GM23248 (cell line): ENCODE results near the gene RSPH1. TPM values are rescaled to one million over a fixed set of nuclear protein-coding genes. Genes with fewer than 3 reads are reported as not detected.

ENCODE experiments used
- DNase-seq: peaks from one replicate; pipeline ENCODE4 v3.0.0-alpha.2; 2015
- H2AFZ ChIP-seq: fragments of 200-600 bp; sonication (generic); 2 replicates; pipeline ENCODE4 v1.6.1; 2016; ENCODE audit warnings: antibody characterized with exemption
- H3F3A ChIP-seq: fragments of 200-600 bp; sonication (generic); 2 replicates; pipeline ENCODE4 v1.6.1; 2016; ENCODE audit warnings: mild to moderate bottlenecking, antibody characterized with exemption, mixed run types; ENCODE audit not compliant: insufficient read depth
- H3K27ac ChIP-seq: fragments of 200-600 bp; sonication (generic); 2 replicates; pipeline ENCODE4 v1.5.1; 2016; ENCODE audit warnings: mild to moderate bottlenecking
- H3K27me3 ChIP-seq: fragments of 200-600 bp; sonication (generic); replicated peaks from 2 replicates; pipeline ENCODE4 v1.6.1; 2016; ENCODE audit warnings: mild to moderate bottlenecking; ENCODE audit not compliant: insufficient read depth
- H3K36me3 ChIP-seq: fragments of 200-600 bp; sonication (generic); 2 replicates; pipeline ENCODE4 v1.6.1; 2016; ENCODE audit warnings: low read depth, mild to moderate bottlenecking
- H3K4me1 ChIP-seq: fragments of 200-600 bp; sonication (generic); 2 replicates; pipeline ENCODE4 v1.6.1; 2016; ENCODE audit warnings: mild to moderate bottlenecking; ENCODE audit not compliant: insufficient read depth
- H3K4me2 ChIP-seq: fragments of 200-600 bp; sonication (generic); one replicate; pipeline ENCODE4 v1.6.1; 2016; ENCODE audit warnings: mild to moderate bottlenecking; ENCODE audit not compliant: unreplicated experiment
- H3K4me3 ChIP-seq: fragments of 200-600 bp; sonication (generic); 2 replicates; pipeline ENCODE4 v1.5.1; 2016; ENCODE audit warnings: mild to moderate bottlenecking
- H3K79me2 ChIP-seq: fragments of 200-600 bp; sonication (generic); 2 replicates; pipeline ENCODE4 v1.6.1; 2016; ENCODE audit warnings: mild to moderate bottlenecking; ENCODE audit not compliant: insufficient read depth
- H3K9ac ChIP-seq: fragments of 200-600 bp; sonication (generic); 2 replicates; pipeline ENCODE4 v1.6.1; 2016; ENCODE audit warnings: mild to moderate bottlenecking
- H3K9me2 ChIP-seq: fragments of 200-600 bp; sonication (generic); 2 replicates; pipeline ENCODE4 v1.6.1; 2016; ENCODE audit warnings: mixed run types, mild to moderate bottlenecking, moderate library complexity; ENCODE audit not compliant: insufficient read depth
- H3K9me3 ChIP-seq: fragments of 200-600 bp; sonication (generic); one replicate; pipeline ENCODE4 v1.6.1; 2017; ENCODE audit warnings: low read depth
- H4K20me1 ChIP-seq: fragments of 200-600 bp; sonication (generic); 2 replicates; pipeline ENCODE4 v1.6.0; 2016; ENCODE audit not compliant: insufficient read depth
- EZH2 ChIP-seq: fragments of 200-600 bp; sonication (generic); IDR thresholded peaks from 2 replicates; pipeline ENCODE4 v1.6.1; 2018; ENCODE audit warnings: antibody characterized with exemption, mild to moderate bottlenecking; ENCODE audit not compliant: insufficient read depth, poor library complexity, severe bottlenecking
- EZH2phosphoT487 ChIP-seq: fragments of 200-600 bp; sonication (generic); IDR thresholded peaks from 2 replicates; pipeline ENCODE4 v1.6.1; 2018; ENCODE audit warnings: antibody characterized with exemption, moderate library complexity, mild to moderate bottlenecking, low read depth; ENCODE audit not compliant: insufficient read depth
- WGBS, 2 experiments: methylation state at CpG; one replicate each; pipeline ENCODE4 v1.1.6; 2015 to 2017; ENCODE audit warnings: low lambda C conversion rate in 2 of 2, low coverage in 1 of 2; ENCODE audit errors: missing lambda C conversion rate in 2 of 2; 5-methylcytosine and 5-hydroxymethylcytosine counted together
- in situ Hi-C: fragments of 300-500 bp; cut with MboI; formaldehyde crosslinking; loops from 2 replicates; pipeline ENCODE4 v1.15.0; 2020
- polyA plus RNA-seq: library from polyadenylated mRNA; unstranded; fragments of >200 nt; fragmentation: Nextera tagmentation; extraction: Ambion mirVana; gene quantifications from 2 replicates; pipeline ENCODE4 v1.2.1, GENCODE V29; 2016
- total RNA-seq: library from RNA; depleted of rRNA; stranded (reverse); fragments of >200 nt; shearing (Covaris generic); gene quantifications from 2 replicates; pipeline ENCODE4 v1.2.3, GENCODE V29; 2014; rRNA removed

Gene RSPH1
- total RNA-seq (0.32 TPM in 1 of 2 replicates, not detected in the other), polyA plus RNA-seq (0.14 TPM in 1 of 2 replicates, not detected in the other)

DNA sequence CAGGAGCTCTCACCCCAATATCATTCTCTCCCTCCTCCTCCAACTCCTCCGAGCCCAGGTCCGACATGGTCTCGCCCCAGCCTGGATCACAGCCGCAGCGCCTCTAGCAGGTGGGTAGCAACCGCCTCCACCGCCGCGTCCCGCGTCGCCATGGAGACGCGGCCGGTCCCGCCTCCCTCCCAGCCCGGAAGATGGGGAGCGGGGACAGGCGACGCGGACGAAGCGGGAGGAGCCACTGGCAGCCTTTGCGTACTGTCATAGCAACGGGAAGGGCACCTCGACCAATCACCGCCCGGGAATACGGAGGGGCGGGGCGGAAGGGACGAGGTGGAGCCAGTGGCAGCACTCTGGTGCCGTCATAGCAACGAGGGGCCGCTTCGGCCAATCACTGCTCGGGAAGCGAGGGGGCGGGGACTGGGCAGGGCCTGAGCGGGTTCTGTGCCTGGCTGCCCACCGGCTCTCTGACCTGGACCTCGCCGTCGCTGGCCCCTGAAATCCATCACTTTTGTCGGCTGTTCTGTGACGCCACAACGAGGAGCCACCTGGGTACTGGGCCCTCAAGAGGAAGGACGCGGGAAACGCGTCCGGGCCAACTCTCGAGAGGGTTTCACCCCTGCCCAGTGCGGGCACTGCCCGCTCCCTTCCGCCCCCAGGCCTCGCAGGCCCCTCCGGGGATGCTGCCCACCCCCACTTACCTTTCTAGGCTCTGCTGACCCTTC, at the start of gene RSPH1:
Gene RSPH1 (minus strand): TSS at position 105 of the 719 bp plus-strand sequence. CDS start 38 bp downstream, at position 67.
- TF ChIP-seq EZH2phosphoT487, result no peak
- no peak for TF ChIP-seq EZH2
- in situ Hi-C loops, result no loop called here
- Histone ChIP-seq H3F3A (no peaks in the 10 kb centered on the region), H3K4me2 (peak within 1 kb of the TSS; percentile 77), H3K27ac (no peak within 1 kb of the TSS), H3K27me3 (0 out of 2 replicates have a peak, but pooled peaks cover 3% of the 10 kb centered on the region), H3K79me2 (no peaks in the 10 kb centered on the region), H3K36me3 (no peaks in the 10 kb centered on the region), H3K4me1 (no peaks in the 10 kb centered on the region), H4K20me1 (no peaks in the 10 kb centered on the region), H3K9ac (peak within 1 kb of the TSS; percentile 69), H3K9me2 (no peaks in the 10 kb centered on the region), H3K4me3 (peak within 1 kb of the TSS; percentile 77), H2AFZ (peak within 1 kb of the TSS; percentile 94), H3K9me3 (no peaks in the 10 kb centered on the region)
- DNase-seq, result peak; percentile 99
- 1 to 2% methylated on average over 41 to 53 of the region's 58 CpGs for WGBS, 2 experiments

DNA sequence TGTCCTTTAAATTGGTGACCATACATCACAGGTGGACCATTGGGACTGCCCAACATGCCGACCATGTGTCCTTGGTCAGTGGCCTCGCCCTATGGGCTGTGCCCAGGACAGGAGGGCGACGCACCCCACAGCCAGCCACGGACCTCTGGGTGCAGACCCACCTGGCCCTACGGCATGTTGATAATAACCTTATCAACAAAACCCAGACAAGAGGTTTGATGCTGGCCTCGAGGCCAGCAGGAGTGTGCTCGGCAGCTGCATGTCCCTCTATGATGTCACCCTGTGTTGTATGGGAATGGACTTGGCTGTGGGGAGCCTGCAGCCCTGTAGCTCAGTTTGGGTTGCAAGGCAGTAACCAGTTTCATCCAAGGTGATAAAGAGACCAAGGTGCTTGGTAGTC, 49.7 kb upstream of the RSPH1 start:
- Histone ChIP-seq H3K4me1 (no peaks in the 10 kb centered on the region), H4K20me1 (no peaks in the 10 kb centered on the region), H3K79me2 (no peaks in the 10 kb centered on the region), H3F3A (no peaks in the 10 kb centered on the region), H3K27ac (no peak overlapping the region), H3K4me3 (no peak overlapping the region), H3K9me2 (no peaks in the 10 kb centered on the region), H3K4me2 (no peak overlapping the region), H3K9me3 (no peaks in the 10 kb centered on the region), H2AFZ (no peak overlapping the region), H3K36me3 (no peaks in the 10 kb centered on the region), H3K27me3 (peaks cover 8% of the 10 kb centered on the region; the same call in 1 of the 2 replicates), H3K9ac (no peak overlapping the region)
- TF ChIP-seq EZH2, result no peak
- TF ChIP-seq EZH2phosphoT487, result no peak
- 62 to 66% methylated on average over 8 of the region's 8 CpGs for WGBS, 2 experiments
- no peak for DNase-seq
- in situ Hi-C loops, result no loop called here

DNA sequence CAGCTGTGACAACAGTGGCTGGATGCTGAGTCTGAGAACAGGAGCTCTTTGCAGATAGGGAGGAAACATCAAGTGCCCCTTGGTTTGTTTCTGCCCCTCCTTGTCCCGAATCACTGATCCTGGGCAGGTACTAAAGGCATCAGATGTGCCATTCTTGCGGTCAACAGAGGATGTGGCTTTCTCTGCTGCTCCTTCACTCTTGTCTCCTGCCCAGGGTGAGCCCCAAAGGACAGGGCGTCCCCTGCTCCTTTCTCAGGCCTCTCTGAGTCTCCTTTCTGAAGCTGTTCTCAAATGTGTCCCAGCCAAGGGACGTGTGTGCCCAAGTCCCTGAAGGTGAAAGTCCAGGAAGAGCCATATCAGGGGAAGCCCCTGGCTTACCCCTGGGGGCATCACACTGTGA, 49.3 kb upstream of the RSPH1 start:
- in situ Hi-C loops, result no loop called here
- no peak overlapping the region for H3K4me2 ChIP-seq
- no peak overlapping the region for H3K4me3 ChIP-seq
- no peak overlapping the region for H3K9ac ChIP-seq
- TF ChIP-seq EZH2phosphoT487, result no peak
- TF ChIP-seq EZH2, result no peak
- H3K79me2 ChIP-seq, result no peaks in the 10 kb centered on the region
- no peaks in the 10 kb centered on the region for H3K36me3 ChIP-seq
- no peak overlapping the region for H2AFZ ChIP-seq
- peaks cover 4% of the 10 kb centered on the region; the same call in 1 of the 2 replicates for H3K27me3 ChIP-seq
- no peaks in the 10 kb centered on the region for H3K4me1 ChIP-seq
- H3K9me3 ChIP-seq, result no peaks in the 10 kb centered on the region
- H3K9me2 ChIP-seq, result no peaks in the 10 kb centered on the region
- no peak overlapping the region for H3K27ac ChIP-seq
- H3F3A ChIP-seq, result no peaks in the 10 kb centered on the region
- 42 to 56% methylated on average over 4 of the region's 4 CpGs for WGBS, 2 experiments
- no peak for DNase-seq
- no peaks in the 10 kb centered on the region for H4K20me1 ChIP-seq

DNA sequence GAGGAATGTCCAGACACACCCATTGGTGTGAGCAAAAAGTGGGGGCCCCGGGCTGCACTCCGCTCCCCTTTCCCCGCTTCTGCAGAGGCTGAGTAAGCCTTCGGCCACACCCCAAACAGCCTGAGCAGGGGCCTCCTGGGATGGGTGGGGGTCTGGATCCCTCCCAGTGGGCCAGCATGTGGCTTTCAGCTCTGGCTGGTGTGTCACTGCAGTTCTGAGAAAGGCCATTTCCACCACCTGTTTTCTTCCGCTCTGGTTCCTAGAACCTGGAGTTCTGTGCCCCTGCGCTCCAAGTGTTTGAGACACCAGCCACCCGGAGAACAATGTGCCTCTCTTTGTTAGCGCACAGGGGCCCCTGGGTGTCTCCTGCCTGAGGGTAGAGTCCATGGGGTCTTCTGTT, 48.5 kb upstream of the RSPH1 start:
- 71 to 77% methylated on average over 8 of the region's 8 CpGs for WGBS, 2 experiments
- no peak for TF ChIP-seq EZH2phosphoT487
- TF ChIP-seq EZH2, result no peak
- Histone ChIP-seq H3K4me2 (no peak overlapping the region), H3F3A (no peaks in the 10 kb centered on the region), H3K4me3 (no peak overlapping the region), H2AFZ (no peak overlapping the region), H3K9me3 (no peaks in the 10 kb centered on the region), H3K36me3 (no peaks in the 10 kb centered on the region), H4K20me1 (no peaks in the 10 kb centered on the region), H3K79me2 (no peaks in the 10 kb centered on the region), H3K4me1 (no peaks in the 10 kb centered on the region), H3K27ac (no peak overlapping the region), H3K9ac (no peak overlapping the region), H3K9me2 (no peaks in the 10 kb centered on the region), H3K27me3 (no peaks in the 10 kb centered on the region)
- in situ Hi-C loops, result no loop called here
- DNase-seq, result no peak
